Fibroblast of lung (primary cell): ENCODE results near the gene TRERF1.

Experiments used
- EZH2 ChIP-seq: IDR thresholded peaks from 2 replicates; pipeline ENCODE4 v1.5.1; 2012; ENCODE audit warnings: low read length, control low read depth, mild to moderate bottlenecking; ENCODE audit errors: missing control alignments
- TF ChIP-seq, protein P1 (sequence below), 2 donors: IDR thresholded peaks in 1 of 2; conservative IDR thresholded peaks in 1 of 2; 1 replicate in 1 of 2; 2 replicates in 1 of 2; pipeline ENCODE4 v1.5.1; 2011 to 2012; ENCODE audit warnings: low read length in 2 of 2, control low read depth in 1 of 2, inconsistent platforms in 1 of 2, low read depth in 1 of 2, mild to moderate bottlenecking in 1 of 2

DNA sequence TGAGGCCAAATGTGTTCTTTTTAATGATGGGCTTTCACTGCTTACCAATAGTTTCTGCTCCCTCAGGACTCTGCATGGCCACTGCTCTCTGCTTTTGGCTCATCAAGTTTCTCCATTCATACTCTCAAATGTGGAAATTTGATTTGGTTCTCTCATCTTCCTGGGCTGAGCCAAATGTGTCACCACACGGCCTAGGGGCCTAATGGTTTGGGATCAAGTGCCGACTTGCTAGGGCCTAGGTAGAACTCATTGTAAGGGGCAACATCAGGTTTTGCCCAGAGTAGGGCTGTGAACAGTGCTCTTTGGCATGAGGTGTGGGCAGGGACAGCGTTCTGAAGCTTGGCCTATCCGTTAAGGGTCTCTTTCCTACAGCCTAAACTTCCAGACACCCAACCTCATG is 230.2 kb downstream of the TRERF1 start:
- TF ChIP-seq, protein P1, sequence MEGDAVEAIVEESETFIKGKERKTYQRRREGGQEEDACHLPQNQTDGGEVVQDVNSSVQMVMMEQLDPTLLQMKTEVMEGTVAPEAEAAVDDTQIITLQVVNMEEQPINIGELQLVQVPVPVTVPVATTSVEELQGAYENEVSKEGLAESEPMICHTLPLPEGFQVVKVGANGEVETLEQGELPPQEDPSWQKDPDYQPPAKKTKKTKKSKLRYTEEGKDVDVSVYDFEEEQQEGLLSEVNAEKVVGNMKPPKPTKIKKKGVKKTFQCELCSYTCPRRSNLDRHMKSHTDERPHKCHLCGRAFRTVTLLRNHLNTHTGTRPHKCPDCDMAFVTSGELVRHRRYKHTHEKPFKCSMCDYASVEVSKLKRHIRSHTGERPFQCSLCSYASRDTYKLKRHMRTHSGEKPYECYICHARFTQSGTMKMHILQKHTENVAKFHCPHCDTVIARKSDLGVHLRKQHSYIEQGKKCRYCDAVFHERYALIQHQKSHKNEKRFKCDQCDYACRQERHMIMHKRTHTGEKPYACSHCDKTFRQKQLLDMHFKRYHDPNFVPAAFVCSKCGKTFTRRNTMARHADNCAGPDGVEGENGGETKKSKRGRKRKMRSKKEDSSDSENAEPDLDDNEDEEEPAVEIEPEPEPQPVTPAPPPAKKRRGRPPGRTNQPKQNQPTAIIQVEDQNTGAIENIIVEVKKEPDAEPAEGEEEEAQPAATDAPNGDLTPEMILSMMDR (conservative IDR thresholded peaks at IDR 0.05 in 1 of 2, IDR thresholded peaks at IDR 0.05 in 1 of 2; ENCODE audit: low read depth in 1 of 2, low read length in 2 of 2): no peak
- TF ChIP-seq EZH2: no peak
